Activated CD8-positive, alpha-beta T cell treated with anti-CD3 and anti-CD28 coated beads for 36 hours (primary cell): ENCODE results near the gene ABR. TPM values are rescaled to one million over a fixed set of nuclear protein-coding genes. Genes with fewer than 3 reads are reported as not detected.
"Not testable (repeated sequence)": the region's sequence is repeated elsewhere in the genome, so short reads cannot be mapped to it uniquely, and the experiment has no call there.

ENCODE experiments used
- ATAC-seq: fragments of 200-7000 bp; cut with Tn5 transposase; one replicate; pipeline ENCODE4 v1.10.0; 2021; ENCODE audit warnings: mild to moderate bottlenecking, moderate library complexity
- CTCF ChIA-PET: fragments of 350-600 bp; sonication (Branson Sonifier 250); formaldehyde crosslinking; loops from one replicate; lab custom pipeline; 2021; ENCODE audit warnings: antibody characterized with exemption; lab: Charles Lee
- POLR2A ChIA-PET: fragments of 350-600 bp; sonication (Branson Sonifier 250); formaldehyde crosslinking; loops from one replicate; lab custom pipeline; 2021; ENCODE audit warnings: antibody characterized with exemption; lab: Charles Lee
- DNase-seq: peaks from one replicate; pipeline ENCODE4 v3.0.0-alpha.2; 2020
- H3K27ac Mint-ChIP-seq: one replicate; pipeline ENCODE4 v1.8.0; 2021; ENCODE audit warnings: mild to moderate bottlenecking, mixed read lengths
- H3K27me3 Mint-ChIP-seq: one replicate; pipeline ENCODE4 v1.8.0; 2021; ENCODE audit warnings: mixed read lengths
- H3K36me3 Mint-ChIP-seq: one replicate; pipeline ENCODE4 v1.8.0; 2021; ENCODE audit warnings: low read depth, mixed read lengths
- H3K4me1 Mint-ChIP-seq: one replicate; pipeline ENCODE4 v1.8.0; 2021; ENCODE audit warnings: low read depth, mixed read lengths
- H3K4me3 Mint-ChIP-seq: one replicate; pipeline ENCODE4 v1.8.0; 2021; ENCODE audit warnings: mild to moderate bottlenecking, moderate library complexity, mixed read lengths
- H3K9me3 Mint-ChIP-seq: one replicate; pipeline ENCODE4 v1.8.0; 2021; ENCODE audit warnings: mixed read lengths
- CTCF ChIP-seq: fragments of 200-600 bp; IDR thresholded peaks from one replicate; pipeline ENCODE4 v1.8.0; 2022; ENCODE audit warnings: antibody characterized with exemption, mild to moderate bottlenecking
- intact Hi-C: fragments of 100-400 bp; cut with micrococcal nuclease; formaldehyde crosslinking; loops from one replicate; pipeline ENCODE4 v1.10.0; 2022
- total RNA-seq, 2 experiments: library from RNA; stranded (reverse); gene quantifications; one replicate each; pipeline ENCODE4 v1.2.3, GENCODE V29; 2021

The ABR gene
- total RNA-seq, 2 experiments from 2014 or later: 44.4 to 46.6 TPM

GRCh38 chr17:1104222-1104621, 75.6 kb downstream of the ABR start:
- Mint-ChIP-seq H3K27me3 (no peaks in the 10 kb centered on the region), H3K4me3 (no peak overlapping the region)
- POLR2A ChIA-PET: interaction anchor here (1.0 kb wide), 1 partner anchor 61 kb away, joined by 3 read pairs; no protein-coding TSS in a partner anchor

GRCh38 chr17:1100382-1100781, 79.4 kb downstream of the ABR start:
- no peak overlapping the region for H3K4me3 Mint-ChIP-seq
- no peak overlapping the region for H3K27ac Mint-ChIP-seq
- H3K4me1 Mint-ChIP-seq: peaks cover 23% of the 10 kb centered on the region
- TF ChIP-seq CTCF: no peak
- CTCF ChIA-PET: no interaction called here
- DNase-seq: no peak
- intact Hi-C loops: no loop called here
- H3K27me3 Mint-ChIP-seq: no peaks in the 10 kb centered on the region
- ATAC-seq: no peak
- no peaks in the 10 kb centered on the region for H3K9me3 Mint-ChIP-seq
- POLR2A ChIA-PET: interaction anchor here (1.3 kb wide), 1 partner anchor 10 kb away, joined by 3 read pairs; no protein-coding TSS in a partner anchor
- H3K36me3 Mint-ChIP-seq: peaks cover 18% of the 10 kb centered on the region

More at GRCh38 chr17:1104222-1104621, 75.6 kb downstream of the ABR start:
- Mint-ChIP-seq H3K27ac (no peak overlapping the region), H3K4me1 (peaks cover 14% of the 10 kb centered on the region), H3K36me3 (peaks cover 8% of the 10 kb centered on the region), H3K9me3 (no peaks in the 10 kb centered on the region)
- DNase-seq (no peak), ATAC-seq (no peak)
- CTCF ChIA-PET: interaction anchor here (2.6 kb wide), 1 partner anchor 18 kb away, joined by 9 read pairs; no protein-coding TSS in a partner anchor
- TF ChIP-seq CTCF: no peak
- intact Hi-C loops: no loop called here

GRCh38 chr17:1099242-1099641, 80.5 kb downstream of the ABR start:
- POLR2A ChIA-PET: no interaction called here
- Mint-ChIP-seq H3K27ac (no peak overlapping the region), H3K4me1 (peaks cover 23% of the 10 kb centered on the region)

GRCh38 chr17:1097972-1098744, 81.6 kb downstream of the ABR start:
- intact Hi-C loops, H3K27me3 Mint-ChIP-seq, H3K9me3 Mint-ChIP-seq, DNase-seq, H3K4me3 Mint-ChIP-seq, ATAC-seq, POLR2A ChIA-PET, H3K27ac Mint-ChIP-seq: not testable (repeated sequence)
- CTCF ChIA-PET: interaction anchor here (2.9 kb wide), 1 partner anchor 42 kb away, joined by 11 read pairs; no protein-coding TSS in a partner anchor
- H3K4me1 Mint-ChIP-seq: peaks cover 23% of the 10 kb centered on the region
- peaks cover 18% of the 10 kb centered on the region for H3K36me3 Mint-ChIP-seq

More at GRCh38 chr17:1099242-1099641, 80.5 kb downstream of the ABR start:
- intact Hi-C loops: no loop called here
- no peak for TF ChIP-seq CTCF
- Mint-ChIP-seq H3K36me3 (peaks cover 18% of the 10 kb centered on the region), H3K9me3 (no peaks in the 10 kb centered on the region), H3K27me3 (no peaks in the 10 kb centered on the region), H3K4me3 (no peak overlapping the region)
- CTCF ChIA-PET: interaction anchor here (0.7 kb wide), 1 partner anchor 24 kb away, joined by 3 read pairs; no protein-coding TSS in a partner anchor
- DNase-seq (no peak), ATAC-seq (no peak)

GRCh38 chr17:1096215-1096614, 83.6 kb downstream of the ABR start:
- peak; percentile 34 for ATAC-seq

More at GRCh38 chr17:1096215-1096614, 83.6 kb downstream of the ABR start:
- Mint-ChIP-seq H3K27me3 (no peaks in the 10 kb centered on the region), H3K4me3 (no peak overlapping the region), H3K9me3 (no peaks in the 10 kb centered on the region), H3K4me1 (peaks cover 23% of the 10 kb centered on the region), H3K27ac (no peak overlapping the region), H3K36me3 (peaks cover 15% of the 10 kb centered on the region)
- TF ChIP-seq CTCF: no peak
- ChIA-PET CTCF (interaction anchor here (0.7 to 2.9 kb wide), 5 partner anchors 12 to 91 kb away, joined by 3 to 11 read pairs (median 4); no protein-coding TSS in a partner anchor), POLR2A (interaction anchor here (0.6 kb wide), 1 partner anchor 312 kb away, joined by 3 read pairs; no protein-coding TSS in a partner anchor)
- intact Hi-C loops: no loop called here
- no peak for DNase-seq
